ENCODE data around the gene NDUFC1. TPM values are rescaled to one million over a fixed set of nuclear protein-coding genes. Genes with fewer than 3 reads are reported as not detected.
A peak's percentile ranks its signal among the peaks of the same experiment; 100 is the strongest.

The NDUFC1 gene
- total RNA-seq, 1 experiment from 2014 or later = 59.1 TPM

DNA sequence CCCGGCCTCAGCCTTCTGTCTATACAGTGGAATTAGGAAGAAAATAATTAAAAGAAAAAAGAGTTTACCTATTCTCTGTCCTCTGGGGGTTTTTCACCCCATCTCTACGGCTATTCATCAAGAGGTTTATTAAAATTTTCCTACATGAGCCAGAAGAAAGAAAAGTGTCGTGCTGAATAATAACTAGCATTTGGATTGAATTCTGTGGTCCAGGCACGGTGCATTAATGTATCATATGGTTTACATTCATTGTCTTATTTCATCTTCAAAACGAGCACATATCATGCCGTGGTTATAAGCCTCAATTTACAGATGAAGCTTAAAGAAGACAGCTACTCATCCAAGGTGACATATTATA is 6.4 kb downstream of the NDUFC1 start:
- Histone ChIP-seq H3K56ac (ENCODE audit: insufficient read length, low read depth, low read length) (no peak overlapping the region), H2BK12ac (ENCODE audit: insufficient read length, low read depth, low read length) (no peak overlapping the region), H3K27ac (ENCODE audit: insufficient read length, low read depth, low read length) (no peak overlapping the region), H2BK15ac (ENCODE audit: low read depth, low read length) (no peak overlapping the region), H3K4me2 (ENCODE audit: insufficient read depth, insufficient read length, low read length) (no peak overlapping the region), H3K27me3 (ENCODE audit: insufficient read depth, low read length) (no peaks in the 10 kb centered on the region), H4K20me1 (ENCODE audit: control insufficient read depth, insufficient read depth, insufficient read length) (no peaks in the 10 kb centered on the region), H3K9me3 (ENCODE audit: control insufficient read depth, low read depth, low read length) (no peaks in the 10 kb centered on the region), H3K4ac (ENCODE audit: low read depth, low read length) (no peak overlapping the region), H2BK5ac (ENCODE audit: insufficient read length, low read length) (no peak overlapping the region), H2AFZ (ENCODE audit: low read length) (no peak overlapping the region), H3K14ac (ENCODE audit: insufficient read depth, low read length) (no peak overlapping the region), H3K79me2 (ENCODE audit: insufficient read depth, low read length) (no peaks in the 10 kb centered on the region), H2BK120ac (ENCODE audit: low read depth, low read length, poor library complexity, severe bottlenecking) (no peak overlapping the region), H3K23me2 (ENCODE audit: insufficient read length, low read depth, low read length, poor library complexity, severe bottlenecking) (peaks cover 9% of the 10 kb centered on the region), H4K5ac (ENCODE audit: insufficient read length, low read depth, low read length) (no peak overlapping the region), H3K23ac (ENCODE audit: insufficient read length, low read depth, low read length) (no peak overlapping the region), H2AK5ac (ENCODE audit: insufficient read length, low read length) (no peak overlapping the region), H4K8ac (replicated peaks; ENCODE audit: insufficient read length, low read depth, low read length) (no peak overlapping the region), H3K4me1 (ENCODE audit: insufficient read depth, low read length) (peaks cover 4% of the 10 kb centered on the region; the same call in 1 of the 2 replicates), H3T11ph (ENCODE audit: low read length) (no peak overlapping the region), H3K9ac (ENCODE audit: extremely low read depth, insufficient read length, low read length) (no peak overlapping the region), H3K79me1 (ENCODE audit: insufficient read depth, low read depth, low read length, poor library complexity, severe bottlenecking) (no peaks in the 10 kb centered on the region), H3K18ac (ENCODE audit: insufficient read length, low read depth, low read length) (no peak overlapping the region), H2BK20ac (ENCODE audit: low read depth, low read length, poor library complexity, severe bottlenecking) (no peak overlapping the region), H4K91ac (ENCODE audit: insufficient read length, low read depth, low read length) (no peak overlapping the region)
- no CpG with 5 or more reads among the region's 6 CpGs for WGBS (ENCODE audit: extremely low coverage, insufficient read length, low lambda C conversion rate)
- no peak for DNase-seq
- peaks cover 4 to 26% (median 19%) of the 10 kb centered on the region in 3 experiments; a peak in 5 of 7 replicates for H3K36me3 Mint-ChIP-seq (ENCODE audit: insufficient read depth in 1 of 3, low read depth in 3 of 3)
- H3K27me3 Mint-ChIP-seq (ENCODE audit: low read depth) = no peaks in the 10 kb centered on the region
- H3K9me3 Mint-ChIP-seq = no peaks in the 10 kb centered on the region
- H3K27ac Mint-ChIP-seq = no peak overlapping the region; a peak in 1 of 7 replicates
- H3K4me3 Mint-ChIP-seq = peak overlapping the region; percentile 89 to 94
- TF ChIP-seq, protein P1, sequence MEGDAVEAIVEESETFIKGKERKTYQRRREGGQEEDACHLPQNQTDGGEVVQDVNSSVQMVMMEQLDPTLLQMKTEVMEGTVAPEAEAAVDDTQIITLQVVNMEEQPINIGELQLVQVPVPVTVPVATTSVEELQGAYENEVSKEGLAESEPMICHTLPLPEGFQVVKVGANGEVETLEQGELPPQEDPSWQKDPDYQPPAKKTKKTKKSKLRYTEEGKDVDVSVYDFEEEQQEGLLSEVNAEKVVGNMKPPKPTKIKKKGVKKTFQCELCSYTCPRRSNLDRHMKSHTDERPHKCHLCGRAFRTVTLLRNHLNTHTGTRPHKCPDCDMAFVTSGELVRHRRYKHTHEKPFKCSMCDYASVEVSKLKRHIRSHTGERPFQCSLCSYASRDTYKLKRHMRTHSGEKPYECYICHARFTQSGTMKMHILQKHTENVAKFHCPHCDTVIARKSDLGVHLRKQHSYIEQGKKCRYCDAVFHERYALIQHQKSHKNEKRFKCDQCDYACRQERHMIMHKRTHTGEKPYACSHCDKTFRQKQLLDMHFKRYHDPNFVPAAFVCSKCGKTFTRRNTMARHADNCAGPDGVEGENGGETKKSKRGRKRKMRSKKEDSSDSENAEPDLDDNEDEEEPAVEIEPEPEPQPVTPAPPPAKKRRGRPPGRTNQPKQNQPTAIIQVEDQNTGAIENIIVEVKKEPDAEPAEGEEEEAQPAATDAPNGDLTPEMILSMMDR (conservative IDR thresholded peaks at IDR 0.05) = no peak
- H3K4me1 Mint-ChIP-seq = peaks cover 21 to 28% of the 10 kb centered on the region in 2 experiments

All from H9 (cell line).